ENCODE data around the gene EIPR1. TPM values are rescaled to one million over a fixed set of nuclear protein-coding genes. Genes with fewer than 3 reads are reported as not detected.

The EIPR1 gene
- total and polyA plus RNA-seq, 10 of the 15 experiments (the other 5 are each of a cell fraction or from before 2014, with no cell fraction given): 23.6 to 61.2 (median 42.2) TPM

DNA sequence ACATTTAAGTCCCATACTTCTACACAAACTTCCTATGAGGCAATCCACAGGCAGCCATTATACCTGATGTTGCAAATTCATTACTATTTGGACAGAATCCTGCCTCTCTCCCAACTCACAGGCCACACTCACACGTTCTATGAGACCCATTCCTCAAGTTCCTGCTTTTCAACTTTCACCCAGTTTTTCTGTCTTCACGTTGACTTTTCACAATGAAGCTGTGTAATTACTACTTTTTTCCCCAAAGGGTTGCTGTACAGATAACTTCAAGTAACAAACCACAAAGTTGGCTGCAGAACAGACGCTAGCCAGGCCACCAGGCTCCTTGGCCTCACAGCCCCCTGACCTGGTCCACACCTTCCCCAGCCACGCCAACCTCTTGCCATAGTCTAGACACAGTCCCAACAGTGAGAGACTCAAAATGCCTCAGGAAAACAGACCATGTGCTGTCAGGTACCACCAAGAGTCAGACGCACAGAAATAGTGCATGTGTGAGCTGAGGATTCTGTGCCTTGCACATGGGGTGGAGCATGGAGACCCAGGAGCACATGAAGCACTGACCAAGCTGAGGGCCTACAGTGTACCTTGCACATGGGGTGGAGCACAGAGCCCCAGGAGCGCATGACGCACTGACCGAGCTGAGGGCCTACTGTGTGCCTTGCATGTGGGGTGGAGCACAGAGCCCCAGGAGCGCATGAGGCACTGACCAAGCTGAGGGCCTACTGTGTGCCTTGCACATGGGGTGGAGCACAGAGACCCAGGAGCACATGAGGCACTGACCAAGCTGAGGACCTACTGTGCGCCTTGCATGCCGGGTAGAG is 61.0 kb downstream of the EIPR1 start:
- DNase-seq (ENCODE audit: low read depth, low spot score) (no peak), FAIRE-seq (no peak), ATAC-seq (no peak)
- Histone ChIP-seq H4K20me1 (ENCODE audit: control insufficient read depth, insufficient read depth) (no peaks in the 10 kb centered on the region; the same call in 1 of the 2 replicates), H3K27me3 (replicated peaks in 1 of 2; ENCODE audit: control insufficient read depth in 2 of 2, insufficient read depth in 2 of 2, low read length in 1 of 2) (no peaks in the 10 kb centered on the region), H3K36me3 (ENCODE audit: control insufficient read depth in 2 of 2, insufficient read depth in 2 of 2, low read length in 1 of 2) (peaks cover 0 to 7% of the 10 kb centered on the region in 2 experiments; a peak in 3 of 4 replicates), H3K4me1 (ENCODE audit: control insufficient read depth, insufficient read depth, low read length) (no peaks in the 10 kb centered on the region), H3K79me2 (ENCODE audit: control insufficient read depth, insufficient read depth, low read length) (no peaks in the 10 kb centered on the region), H3K9me3 (replicated peaks; ENCODE audit: control insufficient read depth, insufficient read depth, low read length) (no peaks in the 10 kb centered on the region), H3K4me3 (no peak overlapping the region), H3K27ac (ENCODE audit: control insufficient read depth, insufficient read depth) (no peak overlapping the region), H3K4me2 (ENCODE audit: control insufficient read depth, insufficient read depth) (no peak overlapping the region), H3K9ac (ENCODE audit: control insufficient read depth, insufficient read depth, low read length) (no peak overlapping the region), H2AFZ (ENCODE audit: control insufficient read depth, low read depth, low read length) (no peak overlapping the region)
- RAD21 ChIA-PET (ENCODE audit: unreplicated experiment): no interaction called here
- intact Hi-C loops (cut with micrococcal nuclease; ENCODE audit: unreplicated experiment) (no loop called here), in situ Hi-C loops (cut with MboI) (no loop called here)
- 96% methylated on average over 11 of the region's 11 CpGs for WGBS (ENCODE audit: insufficient coverage, insufficient replicate concordance, low lambda C conversion rate, missing lambda C conversion rate)
- SMC1A ChIA-PET (ENCODE audit: uncharacterized antibody, unreplicated experiment): no interaction called here
- POLR2A ChIA-PET: no interaction called here
- CTCF ChIA-PET: no interaction called here
- no TSS peak for BruUV-seq (replicated peaks)
- peak; percentile 44; the same call in 1 of the 2 replicates for TF ChIP-seq POLR2A (IDR thresholded peaks at IDR 0.05; ENCODE audit: low read depth, low read length)
- no peak for TF ChIP-seq RCOR1 (conservative IDR thresholded peaks at IDR 0.05; ENCODE audit: low read depth, low read length)
- peak; percentile 61; the same call in 1 of the 2 replicates for TF ChIP-seq DPF2 (IDR thresholded peaks at IDR 0.05)
- TF ChIP-seq CHD2 (IDR thresholded peaks at IDR 0.05; ENCODE audit: borderline replicate concordance, low read depth, low read length): no peak

DNA sequence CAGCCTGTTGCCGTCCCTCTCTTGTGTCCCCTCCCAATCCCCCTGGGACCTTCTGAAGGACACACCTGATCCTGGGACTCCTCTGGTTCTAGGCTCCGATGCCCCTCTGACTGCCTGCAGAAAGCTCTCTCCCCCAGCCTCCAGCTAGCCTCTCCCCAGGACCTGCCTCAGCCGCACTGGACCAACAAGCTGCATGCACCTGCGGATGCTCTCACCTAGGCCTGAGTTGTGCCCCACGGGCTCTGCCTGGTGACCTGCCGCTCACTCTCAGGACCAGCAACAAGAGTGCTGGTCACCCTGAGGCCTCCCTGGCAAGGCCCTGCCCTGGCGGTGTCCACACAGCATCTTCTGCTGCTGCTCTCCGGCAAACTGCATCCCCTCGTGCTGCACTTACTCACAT is 63.0 kb downstream of the EIPR1 start:
- Histone ChIP-seq H4K20me1 (ENCODE audit: control insufficient read depth, insufficient read depth) (no peaks in the 10 kb centered on the region; the same call in 1 of the 2 replicates), H3K27me3 (replicated peaks in 1 of 2; ENCODE audit: control insufficient read depth in 2 of 2, insufficient read depth in 2 of 2, low read length in 1 of 2) (no peaks in the 10 kb centered on the region), H3K9me3 (replicated peaks; ENCODE audit: control insufficient read depth, insufficient read depth, low read length) (no peaks in the 10 kb centered on the region), H3K27ac (ENCODE audit: control insufficient read depth, insufficient read depth) (no peak overlapping the region), H3K79me2 (ENCODE audit: control insufficient read depth, insufficient read depth, low read length) (no peaks in the 10 kb centered on the region; the same call in 1 of the 2 replicates), H3K9ac (ENCODE audit: control insufficient read depth, insufficient read depth, low read length) (no peak overlapping the region), H3K36me3 (ENCODE audit: control insufficient read depth in 2 of 2, insufficient read depth in 2 of 2, low read length in 1 of 2) (peaks cover 0 to 7% of the 10 kb centered on the region in 2 experiments; a peak in 3 of 4 replicates), H2AFZ (ENCODE audit: control insufficient read depth, low read depth, low read length) (no peak overlapping the region), H3K4me2 (ENCODE audit: control insufficient read depth, insufficient read depth) (no peak overlapping the region), H3K4me3 (no peak overlapping the region), H3K4me1 (ENCODE audit: control insufficient read depth, insufficient read depth, low read length) (no peaks in the 10 kb centered on the region)
- in situ Hi-C loops (cut with MboI): no loop called here
- DNase-seq (ENCODE audit: low read depth, low spot score) (no peak), FAIRE-seq (no peak), ATAC-seq (no peak)
- RAD21 ChIA-PET (ENCODE audit: unreplicated experiment): no interaction called here
- POLR2A ChIA-PET: no interaction called here
- intact Hi-C loops (cut with micrococcal nuclease; ENCODE audit: unreplicated experiment): no loop called here
- BruUV-seq (replicated peaks): no TSS peak
- CTCF ChIA-PET: no interaction called here
- SMC1A ChIA-PET (ENCODE audit: uncharacterized antibody, unreplicated experiment): no interaction called here
- 88% methylated on average over 9 of the region's 9 CpGs for WGBS (ENCODE audit: insufficient coverage, insufficient replicate concordance, low lambda C conversion rate, missing lambda C conversion rate)
- TF ChIP-seq ETV6 (conservative IDR thresholded peaks at IDR 0.05 in 1 of 2, IDR thresholded peaks at IDR 0.05 in 1 of 2; ENCODE audit: borderline replicate concordance in 1 of 2, low read depth in 1 of 2) (no peak), SREBF1 (IDR thresholded peaks at IDR 0.05; ENCODE audit: low read length) (no peak), RELA (IDR thresholded peaks at IDR 0.05; ENCODE audit: borderline replicate concordance, partially characterized antibody) (no peak)
- TF ChIP-seq, protein P1, sequence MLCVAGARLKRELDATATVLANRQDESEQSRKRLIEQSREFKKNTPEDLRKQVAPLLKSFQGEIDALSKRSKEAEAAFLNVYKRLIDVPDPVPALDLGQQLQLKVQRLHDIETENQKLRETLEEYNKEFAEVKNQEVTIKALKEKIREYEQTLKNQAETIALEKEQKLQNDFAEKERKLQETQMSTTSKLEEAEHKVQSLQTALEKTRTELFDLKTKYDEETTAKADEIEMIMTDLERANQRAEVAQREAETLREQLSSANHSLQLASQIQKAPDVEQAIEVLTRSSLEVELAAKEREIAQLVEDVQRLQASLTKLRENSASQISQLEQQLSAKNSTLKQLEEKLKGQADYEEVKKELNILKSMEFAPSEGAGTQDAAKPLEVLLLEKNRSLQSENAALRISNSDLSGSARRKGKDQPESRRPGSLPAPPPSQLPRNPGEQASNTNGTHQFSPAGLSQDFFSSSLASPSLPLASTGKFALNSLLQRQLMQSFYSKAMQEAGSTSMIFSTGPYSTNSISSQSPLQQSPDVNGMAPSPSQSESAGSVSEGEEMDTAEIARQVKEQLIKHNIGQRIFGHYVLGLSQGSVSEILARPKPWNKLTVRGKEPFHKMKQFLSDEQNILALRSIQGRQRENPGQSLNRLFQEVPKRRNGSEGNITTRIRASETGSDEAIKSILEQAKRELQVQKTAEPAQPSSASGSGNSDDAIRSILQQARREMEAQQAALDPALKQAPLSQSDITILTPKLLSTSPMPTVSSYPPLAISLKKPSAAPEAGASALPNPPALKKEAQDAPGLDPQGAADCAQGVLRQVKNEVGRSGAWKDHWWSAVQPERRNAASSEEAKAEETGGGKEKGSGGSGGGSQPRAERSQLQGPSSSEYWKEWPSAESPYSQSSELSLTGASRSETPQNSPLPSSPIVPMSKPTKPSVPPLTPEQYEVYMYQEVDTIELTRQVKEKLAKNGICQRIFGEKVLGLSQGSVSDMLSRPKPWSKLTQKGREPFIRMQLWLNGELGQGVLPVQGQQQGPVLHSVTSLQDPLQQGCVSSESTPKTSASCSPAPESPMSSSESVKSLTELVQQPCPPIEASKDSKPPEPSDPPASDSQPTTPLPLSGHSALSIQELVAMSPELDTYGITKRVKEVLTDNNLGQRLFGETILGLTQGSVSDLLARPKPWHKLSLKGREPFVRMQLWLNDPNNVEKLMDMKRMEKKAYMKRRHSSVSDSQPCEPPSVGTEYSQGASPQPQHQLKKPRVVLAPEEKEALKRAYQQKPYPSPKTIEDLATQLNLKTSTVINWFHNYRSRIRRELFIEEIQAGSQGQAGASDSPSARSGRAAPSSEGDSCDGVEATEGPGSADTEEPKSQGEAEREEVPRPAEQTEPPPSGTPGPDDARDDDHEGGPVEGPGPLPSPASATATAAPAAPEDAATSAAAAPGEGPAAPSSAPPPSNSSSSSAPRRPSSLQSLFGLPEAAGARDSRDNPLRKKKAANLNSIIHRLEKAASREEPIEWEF (IDR thresholded peaks at IDR 0.05; ENCODE audit: insufficient replicate concordance, low read depth, low read length): no peak
- TF ChIP-seq, protein P2, sequence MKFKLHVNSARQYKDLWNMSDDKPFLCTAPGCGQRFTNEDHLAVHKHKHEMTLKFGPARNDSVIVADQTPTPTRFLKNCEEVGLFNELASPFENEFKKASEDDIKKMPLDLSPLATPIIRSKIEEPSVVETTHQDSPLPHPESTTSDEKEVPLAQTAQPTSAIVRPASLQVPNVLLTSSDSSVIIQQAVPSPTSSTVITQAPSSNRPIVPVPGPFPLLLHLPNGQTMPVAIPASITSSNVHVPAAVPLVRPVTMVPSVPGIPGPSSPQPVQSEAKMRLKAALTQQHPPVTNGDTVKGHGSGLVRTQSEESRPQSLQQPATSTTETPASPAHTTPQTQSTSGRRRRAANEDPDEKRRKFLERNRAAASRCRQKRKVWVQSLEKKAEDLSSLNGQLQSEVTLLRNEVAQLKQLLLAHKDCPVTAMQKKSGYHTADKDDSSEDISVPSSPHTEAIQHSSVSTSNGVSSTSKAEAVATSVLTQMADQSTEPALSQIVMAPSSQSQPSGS (IDR thresholded peaks at IDR 0.05; ENCODE audit: low read length): no peak
